Measurements from ENCODE around the gene DIPK1B.

DIPK1B gene

DNA sequence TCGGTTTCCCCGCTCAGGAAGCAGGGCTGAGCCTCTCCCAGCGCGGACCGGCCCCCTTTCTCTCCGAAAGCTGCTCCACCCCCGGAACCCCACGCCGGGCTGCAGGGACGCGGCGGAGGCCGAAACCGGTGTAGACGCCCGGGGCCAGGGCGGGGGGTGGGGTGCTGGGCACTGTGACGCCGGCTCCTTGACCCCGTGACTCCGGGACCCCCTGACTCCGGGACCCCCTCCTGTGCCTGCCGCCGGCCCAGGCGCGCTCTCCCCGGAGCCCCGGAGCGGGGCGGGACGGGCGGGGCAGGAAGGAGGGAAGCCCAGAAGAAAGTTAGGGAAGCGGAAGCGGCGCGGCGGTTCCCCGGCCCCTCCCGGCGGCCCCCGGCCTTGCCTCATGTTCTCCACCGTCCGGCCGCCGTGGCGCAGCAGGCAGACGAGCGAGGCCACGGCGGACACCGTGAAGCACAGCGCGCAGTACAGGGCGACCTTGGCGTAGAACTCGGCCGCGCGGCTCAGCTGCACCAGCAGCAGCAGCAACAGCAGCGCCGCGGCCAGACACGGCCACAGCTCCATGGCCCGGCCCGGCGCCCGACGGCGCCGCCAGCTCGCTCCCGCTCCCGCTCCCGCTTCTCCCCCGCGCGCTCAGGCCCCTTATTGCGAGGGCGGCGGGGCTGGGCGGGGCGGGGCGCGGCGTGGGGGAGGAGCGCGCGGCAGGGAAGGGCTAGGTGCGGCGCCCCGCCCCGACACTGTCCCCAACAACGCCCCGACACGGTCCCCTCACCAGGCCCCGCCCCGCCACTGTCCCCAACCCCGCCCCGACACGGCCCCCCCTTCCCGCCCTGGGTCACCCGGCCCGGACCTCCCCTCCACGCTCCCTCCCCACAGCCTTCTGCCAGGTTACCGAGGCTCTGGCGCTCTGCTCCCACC, 25.3 kb upstream of the DIPK1B start, which contains the start of gene AGPAT2 (continued):
- TF ChIP-seq, protein P1, sequence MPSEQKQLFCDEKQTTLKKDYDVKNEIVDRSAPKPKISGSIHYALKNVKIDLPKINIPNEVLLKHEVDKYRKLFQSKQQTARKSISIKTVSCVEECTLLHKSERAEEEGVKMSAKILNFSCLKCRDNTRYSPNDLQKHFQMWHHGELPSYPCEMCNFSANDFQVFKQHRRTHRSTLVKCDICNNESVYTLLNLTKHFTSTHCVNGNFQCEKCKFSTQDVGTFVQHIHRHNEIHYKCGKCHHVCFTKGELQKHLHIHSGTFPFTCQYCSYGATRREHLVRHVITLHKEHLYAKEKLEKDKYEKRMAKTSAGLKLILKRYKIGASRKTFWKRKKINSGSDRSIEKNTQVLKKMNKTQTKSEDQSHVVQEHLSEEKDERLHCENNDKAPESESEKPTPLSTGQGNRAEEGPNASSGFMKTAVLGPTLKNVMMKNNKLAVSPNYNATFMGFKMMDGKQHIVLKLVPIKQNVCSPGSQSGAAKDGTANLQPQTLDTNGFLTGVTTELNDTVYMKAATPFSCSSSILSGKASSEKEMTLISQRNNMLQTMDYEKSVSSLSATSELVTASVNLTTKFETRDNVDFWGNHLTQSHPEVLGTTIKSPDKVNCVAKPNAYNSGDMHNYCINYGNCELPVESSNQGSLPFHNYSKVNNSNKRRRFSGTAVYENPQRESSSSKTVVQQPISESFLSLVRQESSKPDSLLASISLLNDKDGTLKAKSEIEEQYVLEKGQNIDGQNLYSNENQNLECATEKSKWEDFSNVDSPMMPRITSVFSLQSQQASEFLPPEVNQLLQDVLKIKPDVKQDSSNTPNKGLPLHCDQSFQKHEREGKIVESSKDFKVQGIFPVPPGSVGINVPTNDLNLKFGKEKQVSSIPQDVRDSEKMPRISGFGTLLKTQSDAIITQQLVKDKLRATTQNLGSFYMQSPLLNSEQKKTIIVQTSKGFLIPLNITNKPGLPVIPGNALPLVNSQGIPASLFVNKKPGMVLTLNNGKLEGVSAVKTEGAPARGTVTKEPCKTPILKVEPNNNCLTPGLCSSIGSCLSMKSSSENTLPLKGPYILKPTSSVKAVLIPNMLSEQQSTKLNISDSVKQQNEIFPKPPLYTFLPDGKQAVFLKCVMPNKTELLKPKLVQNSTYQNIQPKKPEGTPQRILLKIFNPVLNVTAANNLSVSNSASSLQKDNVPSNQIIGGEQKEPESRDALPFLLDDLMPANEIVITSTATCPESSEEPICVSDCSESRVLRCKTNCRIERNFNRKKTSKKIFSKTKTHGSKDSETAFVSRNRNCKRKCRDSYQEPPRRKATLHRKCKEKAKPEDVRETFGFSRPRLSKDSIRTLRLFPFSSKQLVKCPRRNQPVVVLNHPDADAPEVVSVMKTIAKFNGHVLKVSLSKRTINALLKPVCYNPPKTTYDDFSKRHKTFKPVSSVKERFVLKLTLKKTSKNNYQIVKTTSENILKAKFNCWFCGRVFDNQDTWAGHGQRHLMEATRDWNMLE (tag by site-specific recombination; conservative IDR thresholded peaks at IDR 0.05; ENCODE audit: low read depth), result no peak
- TF ChIP-seq REPIN1 (tag by site-specific recombination; IDR thresholded peaks at IDR 0.05; ENCODE audit: low read depth) (no peak), ZNF138 (tag by site-specific recombination; IDR thresholded peaks at IDR 0.05; ENCODE audit: borderline replicate concordance) (no peak), ZNF335 (tag by site-specific recombination; conservative IDR thresholded peaks at IDR 0.05) (peak; percentile 62; the same call in 1 of the 2 replicates), ZXDB (tag by site-specific recombination; IDR thresholded peaks at IDR 0.05) (peak; percentile 42; the same call in 1 of the 2 replicates), ZNF777 (tag by site-specific recombination; IDR thresholded peaks at IDR 0.05; ENCODE audit: borderline replicate concordance) (no peak), ZNF266 (tag by site-specific recombination; IDR thresholded peaks at IDR 0.05; ENCODE audit: low read depth) (no peak), ZNF76 (tag by site-specific recombination; IDR thresholded peaks at IDR 0.05; ENCODE audit: borderline replicate concordance, low read depth) (peak; percentile 68; the same call in 1 of the 2 replicates), KLF17 (tag by site-specific recombination; IDR thresholded peaks at IDR 0.05) (peak; percentile 70), ZNF394 (tag by site-specific recombination; IDR thresholded peaks at IDR 0.05; ENCODE audit: borderline replicate concordance) (no peak), ZNF639 (tag by site-specific recombination; IDR thresholded peaks at IDR 0.05) (no peak), ZNF324 (tag by site-specific recombination; IDR thresholded peaks at IDR 0.05) (no peak), ZNF830 (tag by site-specific recombination; IDR thresholded peaks at IDR 0.05; ENCODE audit: low read depth) (no peak), ZNF501 (tag by site-specific recombination; IDR thresholded peaks at IDR 0.05) (peak; percentile 37; the same call in 1 of the 2 replicates), KLF1 (tag by site-specific recombination; IDR thresholded peaks at IDR 0.05) (peak; percentile 27; the same call in 1 of the 2 replicates), ZIC2 (tag by site-specific recombination; IDR thresholded peaks at IDR 0.05) (peak; percentile 36; the same call in 1 of the 2 replicates), ZFP37 (tag by site-specific recombination; IDR thresholded peaks at IDR 0.05) (no peak), MYNN (tag by site-specific recombination; IDR thresholded peaks at IDR 0.05; ENCODE audit: borderline replicate concordance) (no peak), ZNF645 (tag by site-specific recombination; IDR thresholded peaks at IDR 0.05) (no peak), ZNF19 (tag by site-specific recombination; IDR thresholded peaks at IDR 0.05; ENCODE audit: low read depth) (no peak), ZNF658 (tag by site-specific recombination; IDR thresholded peaks at IDR 0.05) (no peak), ZNF514 (tag by site-specific recombination; IDR thresholded peaks at IDR 0.05) (no peak), ZNF221 (tag by site-specific recombination; IDR thresholded peaks at IDR 0.05; ENCODE audit: borderline replicate concordance) (no peak)
- TF ChIP-seq, protein P2, sequence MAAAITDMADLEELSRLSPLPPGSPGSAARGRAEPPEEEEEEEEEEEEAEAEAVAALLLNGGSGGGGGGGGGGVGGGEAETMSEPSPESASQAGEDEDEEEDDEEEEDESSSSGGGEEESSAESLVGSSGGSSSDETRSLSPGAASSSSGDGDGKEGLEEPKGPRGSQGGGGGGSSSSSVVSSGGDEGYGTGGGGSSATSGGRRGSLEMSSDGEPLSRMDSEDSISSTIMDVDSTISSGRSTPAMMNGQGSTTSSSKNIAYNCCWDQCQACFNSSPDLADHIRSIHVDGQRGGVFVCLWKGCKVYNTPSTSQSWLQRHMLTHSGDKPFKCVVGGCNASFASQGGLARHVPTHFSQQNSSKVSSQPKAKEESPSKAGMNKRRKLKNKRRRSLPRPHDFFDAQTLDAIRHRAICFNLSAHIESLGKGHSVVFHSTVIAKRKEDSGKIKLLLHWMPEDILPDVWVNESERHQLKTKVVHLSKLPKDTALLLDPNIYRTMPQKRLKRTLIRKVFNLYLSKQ (tag by site-specific recombination; IDR thresholded peaks at IDR 0.05; ENCODE audit: borderline replicate concordance), result no peak
- TF ChIP-seq, protein P3, sequence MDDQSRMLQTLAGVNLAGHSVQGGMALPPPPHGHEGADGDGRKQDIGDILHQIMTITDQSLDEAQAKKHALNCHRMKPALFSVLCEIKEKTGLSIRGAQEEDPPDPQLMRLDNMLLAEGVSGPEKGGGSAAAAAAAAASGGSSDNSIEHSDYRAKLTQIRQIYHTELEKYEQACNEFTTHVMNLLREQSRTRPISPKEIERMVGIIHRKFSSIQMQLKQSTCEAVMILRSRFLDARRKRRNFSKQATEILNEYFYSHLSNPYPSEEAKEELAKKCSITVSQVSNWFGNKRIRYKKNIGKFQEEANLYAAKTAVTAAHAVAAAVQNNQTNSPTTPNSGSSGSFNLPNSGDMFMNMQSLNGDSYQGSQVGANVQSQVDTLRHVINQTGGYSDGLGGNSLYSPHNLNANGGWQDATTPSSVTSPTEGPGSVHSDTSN (CRISPR knock-in tag; IDR thresholded peaks at IDR 0.05), result no peak

Measured in HEK293 (cell line).